Islet precursor cell (in vitro differentiated cells): ENCODE results near the gene ALK.
"Not testable (repeated sequence)": the region's sequence is repeated elsewhere in the genome, so short reads cannot be mapped to it uniquely, and the experiment has no call there.

Experiments
- DNase-seq: peaks from one replicate; pipeline ENCODE4 v3.0.0-alpha.2; 2018

Gene ALK

GRCh38 chr2:29753671-29754444 lies 167.5 kb downstream of the ALK start:
- no peak for DNase-seq

GRCh38 chr2:29751390-29751789 lies 170.0 kb downstream of the ALK start:
- no peak for DNase-seq

- not testable (repeated sequence) for DNase-seq
These were observed 170.9 kb downstream of the ALK start for GRCh38 chr2:29750463-29750862.

GRCh38 chr2:29749843-29750242 lies 171.5 kb downstream of the ALK start:
- no peak for DNase-seq

- DNase-seq = no peak
These were observed 172.3 kb downstream of the ALK start for GRCh38 chr2:29749041-29749440.

- DNase-seq = peak; percentile 69
These were observed 173.5 kb downstream of the ALK start for GRCh38 chr2:29747786-29748470.

GRCh38 chr2:29744976-29745375 lies 176.4 kb downstream of the ALK start:
- DNase-seq = no peak

- no peak for DNase-seq
These were observed 177.9 kb downstream of the ALK start for GRCh38 chr2:29743516-29743915.

GRCh38 chr2:29742656-29743055 lies 178.7 kb downstream of the ALK start:
- DNase-seq = no peak

GRCh38 chr2:29741132-29741531 lies 180.3 kb downstream of the ALK start:
- no peak for DNase-seq

- no peak for DNase-seq
These were observed 187.4 kb downstream of the ALK start for GRCh38 chr2:29733965-29734364.

- no peak for DNase-seq
These were observed 188.2 kb downstream of the ALK start for GRCh38 chr2:29733213-29733612.

GRCh38 chr2:29731948-29732347 lies 189.4 kb downstream of the ALK start:
- no peak for DNase-seq

- no peak for DNase-seq
These were observed 191.5 kb downstream of the ALK start for GRCh38 chr2:29729932-29730331.

GRCh38 chr2:29729401-29729800 lies 192.0 kb downstream of the ALK start:
- DNase-seq = no peak

- DNase-seq = no peak
These were observed 194.4 kb downstream of the ALK start for GRCh38 chr2:29726976-29727375.

GRCh38 chr2:29725610-29726009 lies 195.8 kb downstream of the ALK start:
- DNase-seq = no peak

GRCh38 chr2:29724282-29724681 lies 197.1 kb downstream of the ALK start:
- no peak for DNase-seq

GRCh38 chr2:29723255-29724001 lies 198.0 kb downstream of the ALK start:
- no peak for DNase-seq

- no peak for DNase-seq
These were observed 201.7 kb downstream of the ALK start for GRCh38 chr2:29719639-29720038.

GRCh38 chr2:29718076-29718686 lies 203.2 kb downstream of the ALK start:
- DNase-seq = no peak

GRCh38 chr2:29715655-29716054 lies 205.7 kb downstream of the ALK start:
- DNase-seq = no peak

GRCh38 chr2:29714333-29714732 lies 207.1 kb downstream of the ALK start:
- no peak for DNase-seq
